Measurements from ENCODE around the gene TMEM88.

- TF ChIP-seq ZFP3 (CRISPR knock-in tag; IDR thresholded peaks at IDR 0.05): no peak
- no peak for TF ChIP-seq POU6F1 (CRISPR knock-in tag; IDR thresholded peaks at IDR 0.05; ENCODE audit: borderline replicate concordance, low read depth)
- no peak for TF ChIP-seq CREB5 (CRISPR knock-in tag; IDR thresholded peaks at IDR 0.05; ENCODE audit: low read depth)
- no peak for TF ChIP-seq ZC3H10 (CRISPR knock-in tag; IDR thresholded peaks at IDR 0.05)
- TF ChIP-seq OSR1 (CRISPR knock-in tag; IDR thresholded peaks at IDR 0.05): no peak
- TF ChIP-seq PATZ1 (CRISPR knock-in tag; IDR thresholded peaks at IDR 0.05; ENCODE audit: borderline replicate concordance): no peak
- TF ChIP-seq TSHZ2 (CRISPR knock-in tag; IDR thresholded peaks at IDR 0.05): no peak
- no peak for TF ChIP-seq ZNF8 (CRISPR knock-in tag; IDR thresholded peaks at IDR 0.05)
- no peak for TF ChIP-seq ZNF70 (CRISPR knock-in tag; IDR thresholded peaks at IDR 0.05)
- TF ChIP-seq CSRNP3 (CRISPR knock-in tag; IDR thresholded peaks at IDR 0.05): no peak
- TF ChIP-seq ARNTL (CRISPR knock-in tag; IDR thresholded peaks at IDR 0.05; ENCODE audit: borderline replicate concordance, low read depth): no peak
Measured at GRCh38 chr17:7806587-7806986, 48.3 kb upstream of the TMEM88 start.
